ENCODE data around the gene CDC42BPB.

The CDC42BPB gene

DNA sequence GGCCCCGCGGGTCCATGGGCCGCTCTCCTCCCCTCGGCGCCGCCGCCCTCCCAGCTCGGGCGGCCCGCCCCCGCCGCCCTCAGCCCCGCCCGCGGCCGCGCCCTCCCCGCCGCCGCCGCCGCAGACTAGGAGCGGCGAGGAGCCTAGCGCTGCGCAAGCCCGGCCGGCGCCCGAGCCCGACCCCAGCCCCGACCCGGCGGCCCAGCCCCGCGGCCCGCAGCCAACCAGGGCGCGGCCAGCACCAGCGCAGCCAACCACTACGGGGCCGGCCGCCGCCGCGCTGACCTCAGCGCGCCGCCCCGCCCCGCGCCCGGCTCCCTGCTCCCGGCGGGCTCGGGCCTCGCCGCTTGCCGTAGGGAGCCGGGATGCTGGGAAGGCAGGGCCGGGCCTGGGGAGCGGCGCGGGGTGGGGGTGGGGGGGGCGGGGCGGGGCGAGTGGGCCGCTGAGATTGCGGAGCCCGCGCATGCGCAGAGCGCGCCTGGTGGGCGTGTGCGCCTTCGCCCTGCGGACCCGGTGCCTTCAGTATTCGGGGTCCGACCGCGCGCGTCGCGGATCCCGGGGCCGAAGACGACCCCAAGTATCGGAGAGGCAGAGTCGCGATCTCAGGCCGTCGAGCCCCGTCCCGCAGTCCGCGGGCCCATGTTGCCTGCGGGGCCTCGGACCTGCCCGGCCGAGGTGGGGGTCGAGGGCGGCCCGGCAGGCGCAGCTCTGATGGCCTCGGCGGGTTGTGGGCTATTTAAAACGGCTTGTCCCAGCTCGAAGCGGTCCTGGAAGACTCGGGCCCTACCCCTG is at the start of gene CDC42BPB:
CDC42BPB (minus strand) TSS at position 178 of the 792 bp plus-strand sequence. CDS start 376 bp downstream, outside the sequence.
- peak; percentile 58 to 87 for DNase-seq

GRCh38 chr14:103105580-103106150 is 48.3 kb upstream of the CDC42BPB start:
- DNase-seq = peak in 1 of 2 experiments; percentile 18

DNA sequence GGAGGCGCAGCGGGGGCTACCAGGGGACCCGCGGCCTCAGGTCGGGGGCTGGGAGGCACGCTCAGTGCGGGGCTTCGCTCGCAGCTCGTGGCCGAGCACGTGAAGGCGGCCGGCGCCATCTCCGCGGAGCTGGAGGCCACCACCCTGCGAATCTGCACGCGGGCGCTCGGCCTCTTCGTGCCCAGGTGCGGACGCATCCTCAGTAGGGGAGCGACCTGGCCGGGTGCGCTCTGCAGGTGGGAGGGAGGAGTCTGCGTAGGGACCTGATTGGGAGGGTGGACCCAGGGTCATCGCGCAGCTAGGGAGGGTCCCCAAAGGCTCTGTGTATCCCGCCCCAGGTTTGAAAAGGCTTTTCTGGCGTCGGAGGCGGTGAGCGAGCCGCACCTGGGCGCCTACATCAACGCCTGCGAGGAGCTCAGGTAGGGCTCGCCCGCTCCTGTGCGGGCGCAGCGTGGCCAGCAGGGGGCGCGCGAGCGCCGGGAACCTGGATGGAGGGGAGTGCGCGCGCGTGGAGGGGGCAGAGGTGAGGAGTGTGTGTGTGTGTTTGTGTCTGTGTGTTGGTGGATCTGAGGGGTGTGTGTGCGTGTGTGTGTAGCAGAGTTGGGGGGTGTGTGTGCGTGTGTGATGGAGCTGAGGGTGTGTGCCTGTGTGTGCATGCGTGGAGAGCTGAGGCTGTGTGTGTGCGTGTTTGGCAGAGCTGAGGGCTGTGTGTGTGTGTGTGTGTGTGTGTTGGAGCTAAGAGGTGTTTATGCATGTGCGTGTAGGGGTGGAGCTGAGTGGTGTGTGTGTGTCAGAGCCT is 47.5 kb upstream of the CDC42BPB start:
- peak in 1 of 2 experiments; percentile 40 for DNase-seq

- no peak for DNase-seq
These were observed 47.0 kb upstream of the CDC42BPB start for GRCh38 chr14:103104389-103104653.

- DNase-seq = peak; percentile 46 to 84
These were observed 46.4 kb upstream of the CDC42BPB start for GRCh38 chr14:103103461-103104388.

DNA sequence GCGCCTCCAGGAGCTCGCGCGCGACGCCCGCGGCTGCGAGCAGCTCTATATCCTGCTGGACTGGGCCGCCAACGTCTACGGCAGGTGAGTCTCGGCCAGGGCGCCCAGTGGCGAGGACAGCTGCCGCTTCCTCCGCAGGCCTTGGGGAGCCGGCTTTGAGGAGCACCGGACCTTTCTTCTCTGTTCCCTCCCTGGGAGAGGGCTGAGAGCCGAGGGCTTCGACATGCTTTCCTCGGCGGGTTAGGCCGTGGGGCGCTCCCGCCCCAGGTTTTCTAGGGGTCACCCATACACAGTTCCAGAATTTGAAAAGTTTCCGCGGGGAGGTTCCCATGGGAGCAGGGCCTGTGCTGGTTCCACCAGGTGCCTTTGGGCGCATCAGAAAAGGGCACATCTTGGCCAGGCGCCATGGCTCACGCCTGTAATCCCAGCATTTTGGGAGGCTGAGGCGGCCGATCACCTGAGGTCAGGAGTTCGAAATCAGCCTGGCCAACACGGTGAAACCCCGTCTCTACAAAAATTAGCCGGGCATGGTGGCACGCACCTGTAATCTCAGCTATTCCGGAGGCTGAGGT is 45.4 kb upstream of the CDC42BPB start:
- DNase-seq = no peak

GRCh38 chr14:103101963-103102688 is 44.8 kb upstream of the CDC42BPB start:
- no peak for DNase-seq

DNA sequence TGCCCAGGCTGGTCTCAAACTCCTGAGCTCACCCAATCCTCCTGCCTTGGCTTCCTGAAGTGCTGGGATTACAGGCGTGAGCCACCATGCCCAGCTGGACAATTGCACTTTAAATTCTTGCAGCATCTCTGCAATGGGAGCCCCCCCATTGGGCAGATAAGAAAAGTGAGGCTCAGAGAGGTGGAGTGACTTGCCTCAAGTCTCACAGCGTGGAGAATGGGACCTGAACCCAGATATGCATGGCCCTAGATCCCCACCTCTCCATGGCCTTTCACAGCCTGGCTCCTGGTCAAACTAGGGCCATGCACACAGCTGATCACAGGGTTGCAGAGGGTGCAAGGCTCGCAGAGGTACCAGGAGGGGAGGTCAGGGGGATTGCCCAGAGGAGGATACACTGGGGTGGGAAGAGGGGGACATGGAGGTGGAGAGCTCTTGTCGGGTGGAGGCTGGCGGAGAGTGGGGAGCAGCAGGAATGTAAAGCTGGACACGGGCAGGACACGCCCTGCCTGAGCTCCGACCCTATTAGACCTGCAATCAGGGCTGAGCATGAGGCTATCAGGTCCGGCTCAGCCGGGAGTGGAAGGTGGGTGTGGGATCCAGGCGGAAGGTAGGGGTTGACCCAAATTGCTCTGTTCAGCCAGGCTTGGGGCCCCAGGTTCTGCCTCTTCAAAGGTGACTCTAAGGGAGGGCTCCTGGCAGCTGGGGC is 44.1 kb upstream of the CDC42BPB start:
- no peak for DNase-seq

GRCh38 chr14:103100281-103101121 is 43.2 kb upstream of the CDC42BPB start:
- no peak for DNase-seq

DNA sequence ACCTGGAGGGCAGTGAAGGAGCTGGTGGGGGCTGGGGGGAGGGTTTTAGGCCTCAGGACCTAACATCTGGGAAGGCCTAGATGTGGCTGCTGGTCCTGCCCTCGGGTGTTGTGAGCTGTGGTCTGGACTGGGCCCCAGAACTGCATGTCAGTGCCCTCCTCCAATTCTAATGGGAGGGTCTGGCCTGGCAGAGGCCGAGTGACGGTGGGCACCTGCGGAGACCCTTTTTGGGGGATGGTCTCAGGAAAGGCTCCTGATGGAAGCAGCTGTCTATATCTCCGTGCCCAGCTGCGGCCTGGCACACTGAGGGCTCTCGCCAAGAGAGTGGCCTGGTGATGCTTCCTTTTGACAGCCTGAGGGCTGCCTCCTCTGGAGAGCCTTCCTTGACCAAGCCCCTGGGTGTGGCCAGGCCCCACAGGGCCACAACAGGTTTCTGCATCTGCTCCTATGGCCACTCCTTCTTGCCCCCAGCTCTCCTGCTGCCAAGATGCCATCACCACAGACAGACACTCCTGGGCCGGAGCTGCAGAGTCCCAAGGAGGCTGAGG is 42.5 kb upstream of the CDC42BPB start:
- DNase-seq = no peak

GRCh38 chr14:103099081-103099732 is 41.9 kb upstream of the CDC42BPB start:
- DNase-seq = no peak

- no peak for DNase-seq
These were observed 40.9 kb upstream of the CDC42BPB start for GRCh38 chr14:103097994-103098957.

- DNase-seq = no peak
These were observed 40.1 kb upstream of the CDC42BPB start for GRCh38 chr14:103097244-103097993.

DNA sequence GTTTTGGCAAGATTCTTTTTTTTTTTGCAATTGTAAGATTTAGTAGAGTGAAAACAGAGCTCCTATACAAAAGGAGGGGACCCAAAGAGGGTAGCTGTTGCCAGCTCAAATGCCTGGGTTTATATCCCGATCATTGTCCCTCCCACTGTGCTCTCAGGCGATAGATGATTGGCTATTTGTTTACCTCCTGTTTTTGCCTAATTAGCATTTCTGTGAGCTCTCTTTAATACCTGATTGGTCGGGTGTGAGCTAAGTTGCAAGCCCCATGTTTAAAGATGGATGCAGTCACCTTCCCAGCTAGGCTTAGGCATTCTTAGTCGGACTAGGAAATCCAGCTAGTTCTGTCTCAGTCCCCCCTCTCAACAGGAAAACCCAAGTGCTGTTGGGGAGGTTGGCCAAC is 39.0 kb upstream of the CDC42BPB start:
- no peak for DNase-seq

DNA sequence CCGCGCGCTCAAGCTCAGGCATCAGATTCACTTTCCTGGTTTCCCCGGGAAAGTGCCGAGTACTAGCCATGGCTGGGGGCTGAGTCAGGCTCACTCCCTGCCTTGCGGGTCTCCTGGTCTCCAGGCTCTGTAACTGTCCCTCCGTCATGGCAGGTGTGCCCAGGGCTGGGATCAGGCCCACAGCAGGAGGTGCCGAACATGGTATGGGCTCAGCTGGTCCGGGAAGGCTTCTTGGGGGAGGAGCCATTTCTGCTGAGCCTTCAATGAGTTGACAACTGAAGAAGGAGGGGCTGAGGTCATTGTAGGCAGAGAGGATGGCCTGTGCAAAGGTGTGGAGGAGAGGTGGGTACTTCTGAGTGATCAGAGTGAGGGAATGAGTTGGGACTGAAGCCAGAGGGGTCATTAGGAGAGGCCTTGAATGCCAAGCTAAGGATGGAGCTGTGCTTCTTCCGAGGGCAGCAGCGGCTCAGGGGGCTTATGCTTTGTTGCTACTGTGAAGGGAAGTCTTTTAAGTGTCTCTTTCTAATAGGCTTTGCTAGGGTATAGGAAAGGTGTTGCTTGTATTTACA is 37.9 kb upstream of the CDC42BPB start:
- DNase-seq = no peak

DNA sequence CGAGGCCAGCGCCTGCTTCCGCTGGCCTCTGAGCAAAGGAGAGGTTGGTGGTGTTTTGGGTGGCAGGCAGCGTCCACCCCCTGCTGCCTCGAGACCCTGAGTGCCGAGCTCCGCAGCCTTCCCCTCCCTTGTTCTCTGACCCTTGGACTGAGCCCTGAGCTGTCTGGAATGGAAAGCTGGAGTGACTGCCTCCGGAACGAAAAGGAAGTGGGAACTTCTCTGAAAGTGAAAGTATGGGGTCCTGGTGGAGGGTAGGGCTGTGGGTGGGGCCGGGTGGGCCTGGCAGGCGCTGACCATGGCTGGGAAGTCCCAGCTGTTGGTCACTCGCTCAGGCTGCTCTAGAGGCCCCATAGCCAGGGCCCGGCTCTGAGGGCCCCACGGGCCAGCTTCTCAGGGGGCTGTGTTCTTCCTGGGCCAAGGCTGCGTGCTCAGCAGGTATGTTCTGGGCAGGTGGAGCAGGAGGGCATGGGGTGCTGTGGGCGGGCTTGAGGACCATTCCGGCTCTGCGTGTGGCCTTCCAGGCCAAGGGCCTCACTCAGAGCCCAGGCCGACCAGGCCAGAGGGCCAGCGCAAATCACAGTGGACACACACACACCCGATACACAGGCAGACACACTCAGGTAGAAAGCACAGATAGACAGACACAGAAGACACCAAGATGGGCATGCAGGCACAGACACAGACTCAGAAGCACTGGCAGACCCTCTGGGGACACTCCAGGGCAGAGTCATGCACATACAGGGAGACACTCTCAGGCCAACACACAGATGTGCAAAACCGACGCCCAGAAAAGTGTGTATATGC is 37.3 kb upstream of the CDC42BPB start, which contains the start of gene EXOC3L4:
EXOC3L4 (plus strand) TSS at position 320 of the 804 bp plus-strand sequence. CDS start 5,495 bp downstream, outside the sequence.
- no peak for DNase-seq
